G401.6 (cell line): ENCODE measurements around the gene POLQ.
A peak's percentile ranks its signal among the peaks of the same experiment; 100 is the strongest.
"Not testable (repeated sequence)": the region's sequence is repeated elsewhere in the genome, so short reads cannot be mapped to it uniquely, and the experiment has no call there.

ENCODE experiments used
- FAIRE-seq: peaks from 2 replicates; lab custom pipeline; 2012; peaks lifted over from hg19 to GRCh38; lab: Jason Lieb, UNC

POLQ gene

DNA sequence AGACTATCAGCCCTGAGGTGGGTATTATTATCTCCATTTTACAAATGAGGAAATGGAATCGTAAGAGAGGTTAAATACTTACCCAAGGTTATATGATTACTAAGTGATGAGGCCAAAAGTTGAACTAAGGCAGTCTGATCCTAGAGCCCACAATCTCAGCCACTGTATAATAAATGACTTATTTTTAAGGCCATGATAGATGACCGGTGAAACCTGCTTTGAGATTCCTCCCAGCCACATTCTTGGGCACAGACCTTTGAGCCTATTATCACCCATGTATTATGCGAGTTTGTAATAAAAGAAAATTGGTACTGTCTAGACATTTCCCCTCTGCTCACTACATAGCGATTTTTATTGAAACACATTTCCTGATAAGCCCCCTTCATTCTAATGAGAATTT, 37.4 kb downstream of the POLQ start:
- no peak for FAIRE-seq

DNA sequence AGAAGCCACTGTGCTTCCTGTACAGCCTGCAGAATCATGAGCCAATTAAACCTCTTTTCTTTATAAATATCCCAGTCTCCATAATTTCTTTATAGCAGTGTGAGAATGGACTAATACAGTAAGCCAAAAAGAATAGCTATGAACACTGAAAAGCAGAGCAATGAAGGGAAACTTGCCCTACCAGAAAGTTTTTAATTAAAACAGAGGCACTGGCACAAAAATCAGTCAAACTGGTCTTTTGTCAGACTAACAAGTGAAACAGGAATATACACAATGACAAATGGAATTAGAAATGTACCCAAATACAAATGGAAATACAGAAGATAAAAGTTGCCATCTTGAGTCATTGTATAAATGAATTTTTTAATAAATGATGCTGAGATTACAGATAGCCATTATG, 40.5 kb downstream of the POLQ start:
- no peak for FAIRE-seq

DNA sequence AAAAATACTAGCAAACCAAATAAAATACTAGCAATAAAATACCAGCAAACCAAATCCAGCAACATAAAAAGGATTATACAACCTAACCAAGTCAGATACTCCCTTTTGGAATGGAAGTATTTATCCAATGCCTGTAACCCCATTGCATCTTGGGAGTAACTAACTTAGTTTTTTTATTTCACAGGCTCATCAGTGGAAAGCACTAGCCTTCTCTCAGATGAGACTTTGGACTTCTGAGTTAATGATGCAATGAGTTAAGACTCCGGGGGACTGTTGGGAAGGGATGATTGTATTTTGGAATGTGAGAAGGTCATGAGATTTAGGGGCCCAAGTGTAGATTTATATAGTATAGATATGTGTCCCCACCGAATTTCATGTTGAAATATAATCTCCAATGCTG, 41.2 kb downstream of the POLQ start:
- no peak for FAIRE-seq

GRCh38 chr3:121496786-121497185, 49.0 kb downstream of the POLQ start:
- no peak for FAIRE-seq

DNA sequence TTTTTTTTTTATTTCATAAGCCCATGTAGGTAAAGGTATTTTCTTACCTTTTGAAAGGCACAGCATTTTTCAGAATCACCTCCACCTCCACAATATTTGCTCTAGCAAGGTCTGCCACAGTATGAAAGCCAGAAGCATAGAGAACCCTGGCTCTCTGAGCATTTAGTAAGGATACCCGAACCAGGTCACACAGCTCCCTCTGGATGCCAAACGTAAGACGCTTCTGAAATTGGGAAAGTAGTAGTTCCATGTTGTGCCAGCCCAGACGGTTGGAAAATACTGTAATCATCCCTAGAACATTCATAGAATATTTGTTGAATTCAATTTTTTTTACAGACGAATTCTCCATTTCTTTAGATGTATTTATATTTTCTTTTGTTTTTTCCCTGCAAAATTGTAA, 52.4 kb downstream of the POLQ start:
- FAIRE-seq, result no peak

- no peak for FAIRE-seq
These were observed 54.0 kb downstream of the POLQ start for GRCh38 chr3:121491683-121492320.

GRCh38 chr3:121490161-121490560, 55.6 kb downstream of the POLQ start:
- FAIRE-seq, result no peak

GRCh38 chr3:121488628-121489027, 57.2 kb downstream of the POLQ start:
- FAIRE-seq, result no peak

- no peak for FAIRE-seq
These were observed 62.5 kb downstream of the POLQ start for GRCh38 chr3:121483290-121483689.

DNA sequence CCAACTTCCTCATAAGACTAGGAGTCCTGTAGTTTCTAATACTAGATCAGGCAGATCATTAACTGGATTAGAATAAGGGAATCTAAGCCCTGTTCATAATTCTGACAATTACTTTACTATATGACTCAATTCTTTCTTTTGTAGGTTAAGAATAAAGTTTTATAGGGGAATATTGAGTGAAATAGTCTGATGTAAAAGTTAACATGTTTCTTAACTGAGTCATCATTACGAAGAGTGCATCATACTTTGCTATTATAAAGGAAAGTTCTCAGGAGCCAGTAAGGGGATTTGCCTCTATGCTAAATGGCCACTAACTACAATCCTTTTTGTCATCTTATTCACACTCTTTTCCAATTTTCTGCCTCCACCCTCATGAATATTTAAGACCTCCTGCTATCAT, 63.1 kb downstream of the POLQ start:
- FAIRE-seq, result no peak

DNA sequence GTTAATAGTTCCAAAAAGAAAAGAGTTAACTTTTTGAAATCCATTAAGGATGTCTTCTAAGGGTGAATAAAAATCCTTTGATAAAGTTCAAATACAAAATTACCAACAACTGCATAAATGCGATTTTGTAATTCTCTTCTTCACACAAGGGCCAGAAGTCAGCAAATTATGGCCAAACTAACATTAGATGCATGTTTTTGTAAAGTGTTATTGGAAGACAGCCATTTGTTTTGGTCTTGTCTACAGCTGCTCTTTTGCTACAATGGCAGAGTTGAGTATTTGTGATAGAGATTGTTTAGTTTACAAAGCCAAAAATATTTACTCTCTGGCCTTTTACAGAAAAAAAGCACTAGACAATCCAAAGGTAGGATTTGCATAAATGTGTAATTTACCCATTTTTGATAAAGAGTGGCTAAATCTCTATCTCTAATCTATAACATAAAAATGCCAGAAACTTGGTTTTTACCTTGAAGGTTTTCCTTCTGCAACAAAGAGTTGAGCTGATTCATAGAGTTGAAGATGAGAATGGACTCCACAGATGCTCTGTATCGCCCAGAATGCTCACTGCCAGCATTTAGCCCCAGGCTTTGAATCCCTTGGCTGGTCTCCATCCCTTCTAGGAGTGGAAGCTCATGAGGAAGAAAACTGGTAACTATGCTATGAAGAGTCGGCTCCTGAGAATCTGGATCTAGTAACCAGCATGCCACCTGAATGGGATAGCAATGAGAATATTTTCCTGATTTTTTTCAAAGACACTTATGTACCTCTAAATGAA, 64.5 kb downstream of the POLQ start:
- no peak for FAIRE-seq

DNA sequence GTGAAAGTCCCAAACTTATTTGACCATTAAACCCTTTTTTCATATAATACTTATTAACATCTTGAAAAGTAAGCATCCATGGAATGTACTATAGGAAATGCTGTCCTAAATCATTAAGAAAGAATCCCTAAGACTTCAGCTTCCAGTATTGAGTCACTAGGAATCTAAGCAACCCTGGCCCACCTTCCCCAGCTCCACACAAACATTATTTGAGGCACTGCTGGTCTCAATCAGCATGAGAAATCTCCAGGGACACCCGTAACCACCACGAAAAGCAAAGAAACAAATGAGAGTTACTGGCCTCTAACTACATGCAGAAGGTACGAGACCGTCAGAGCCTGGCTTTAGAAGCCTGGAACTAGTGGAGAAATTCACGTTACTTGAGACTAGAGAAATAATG, 68.2 kb downstream of the POLQ start:
- no peak for FAIRE-seq

DNA sequence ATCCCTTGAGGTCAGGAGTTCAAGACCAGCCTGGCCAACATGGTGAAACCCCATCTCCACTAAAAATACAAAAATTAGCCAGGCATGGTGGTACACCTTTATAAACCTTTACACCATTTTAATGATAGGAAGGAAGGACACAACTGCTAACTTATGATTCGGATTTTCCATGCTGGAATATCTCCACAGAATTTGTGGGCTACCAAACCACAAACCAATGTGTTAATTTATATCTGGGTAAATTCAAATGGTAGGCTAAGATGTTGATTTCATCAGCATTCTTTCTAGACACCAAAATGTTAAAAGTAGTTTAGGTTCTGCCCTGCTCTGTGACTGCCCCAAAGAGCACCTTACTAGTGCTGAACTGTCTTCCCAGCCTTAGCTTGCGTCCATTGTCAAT, 72.8 kb downstream of the POLQ start:
- FAIRE-seq, result no peak

DNA sequence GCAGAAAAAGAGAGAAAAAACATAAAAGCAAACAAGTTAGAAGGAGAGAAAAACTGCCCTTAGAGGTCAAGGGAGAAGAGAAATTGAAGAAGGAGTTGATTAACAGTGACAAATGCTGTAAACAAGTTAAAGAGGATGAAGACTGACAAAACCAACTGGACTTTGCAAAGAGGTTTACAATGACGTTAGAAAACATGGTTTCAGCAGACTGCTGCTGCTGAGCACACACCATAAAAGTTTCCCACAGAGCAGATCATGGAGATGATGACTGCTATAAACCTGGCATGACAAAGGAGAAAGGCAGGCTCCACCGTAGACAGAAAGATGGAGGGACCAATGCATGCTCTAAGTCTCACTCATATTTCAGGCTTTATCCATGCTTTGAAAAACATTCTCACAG, 78.7 kb downstream of the POLQ start:
- no peak for FAIRE-seq

DNA sequence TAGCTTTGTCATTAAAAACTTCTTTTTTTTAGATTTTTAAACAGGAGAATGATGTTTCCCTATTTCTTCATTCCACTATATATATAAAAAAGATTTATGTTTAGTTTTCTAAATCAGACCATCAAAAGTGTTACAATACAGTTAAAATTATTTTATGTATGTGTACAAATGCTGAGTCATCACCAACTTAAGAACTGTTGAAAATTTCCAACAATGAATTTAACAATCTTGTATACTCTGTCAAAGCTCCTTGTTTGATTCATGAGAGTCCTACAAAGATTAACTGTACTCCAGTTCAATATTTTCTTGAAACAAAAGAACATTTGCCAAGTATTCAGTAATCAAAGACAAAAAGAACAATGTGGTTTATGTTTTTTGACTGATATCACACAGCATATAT, 82.0 kb downstream of the POLQ start:
- peak; percentile 79 for FAIRE-seq

DNA sequence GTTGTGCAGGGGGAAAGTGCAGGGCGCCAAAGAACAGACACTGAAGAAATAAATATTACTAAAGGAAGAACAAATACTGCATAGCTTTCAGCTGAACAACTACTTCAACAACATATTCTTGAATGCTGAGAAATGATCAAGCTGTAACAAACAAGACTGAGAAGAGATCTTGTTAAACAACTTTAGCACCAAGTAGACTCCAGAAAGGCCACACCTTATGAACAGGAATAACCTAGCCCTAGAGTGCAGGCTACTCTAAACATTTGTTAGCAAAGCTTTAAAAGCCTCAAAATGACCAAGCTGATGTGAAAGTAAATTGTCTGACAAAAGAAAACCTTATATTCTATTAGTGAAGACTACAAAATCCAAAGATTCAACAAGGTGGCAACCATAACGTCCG, 83.2 kb downstream of the POLQ start:
- FAIRE-seq, result no peak

DNA sequence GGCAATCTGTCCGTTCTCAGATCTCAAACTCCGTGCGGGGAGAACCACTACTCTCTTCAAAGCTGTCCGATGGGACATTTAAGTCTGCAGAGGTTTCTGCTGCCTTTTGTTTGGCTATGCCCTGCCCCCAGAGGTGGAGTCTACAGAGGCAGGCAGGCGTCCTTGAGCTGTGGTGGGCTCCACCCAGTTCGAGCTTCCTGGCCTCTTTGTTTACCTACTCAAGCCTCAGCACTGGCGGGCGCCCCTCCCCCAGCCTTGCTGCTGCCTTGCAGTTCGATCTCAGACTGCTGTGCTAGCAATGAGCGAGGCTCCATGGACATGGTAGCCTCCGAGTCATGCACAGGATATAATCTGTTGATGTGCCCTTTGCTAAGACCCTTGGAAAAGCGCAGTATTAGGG, 94.0 kb downstream of the POLQ start:
- not testable (repeated sequence) for FAIRE-seq

GRCh38 chr3:121443456-121443855, 102.3 kb downstream of the POLQ start:
- no peak for FAIRE-seq

GRCh38 chr3:121436641-121437040, 109.1 kb downstream of the POLQ start:
- no peak for FAIRE-seq

GRCh38 chr3:121436074-121436473, 109.7 kb downstream of the POLQ start:
- FAIRE-seq, result no peak

DNA sequence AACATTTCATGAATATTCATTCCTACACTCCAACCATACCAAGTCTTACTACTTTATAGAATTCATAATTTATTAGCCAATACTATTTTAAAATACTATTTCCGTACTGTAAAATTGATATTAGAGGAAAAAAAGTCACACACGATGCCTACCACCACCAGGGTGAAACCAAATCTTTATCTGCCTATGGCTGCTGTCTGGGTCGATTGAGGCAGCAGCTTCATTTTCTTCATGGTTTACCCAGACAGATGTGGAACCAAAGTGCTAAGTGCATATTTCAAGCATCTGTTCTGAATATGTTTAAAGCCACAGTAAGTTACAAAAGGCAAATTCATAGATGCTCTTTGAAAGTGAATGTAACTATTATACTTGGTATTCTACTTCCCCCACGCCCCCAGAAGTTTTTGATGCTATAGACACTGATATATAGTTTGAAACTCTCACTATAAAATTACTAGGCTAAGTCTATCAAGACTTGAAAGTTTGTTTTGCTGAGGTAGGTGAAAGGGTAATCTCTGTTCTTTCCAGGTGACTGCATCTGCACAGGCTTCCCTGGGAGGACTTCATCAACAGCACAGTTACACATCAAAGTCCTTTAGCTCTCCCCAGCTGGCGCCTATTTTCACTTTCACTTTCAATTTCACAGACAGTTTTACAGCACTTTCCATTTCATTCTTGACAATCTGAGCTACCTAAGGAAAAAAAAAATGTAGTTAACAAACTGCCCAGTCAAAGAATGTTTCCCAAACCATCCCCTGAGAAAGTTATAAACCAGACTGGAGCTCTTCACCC, 113.9 kb downstream of the POLQ start:
- FAIRE-seq, result no peak

DNA sequence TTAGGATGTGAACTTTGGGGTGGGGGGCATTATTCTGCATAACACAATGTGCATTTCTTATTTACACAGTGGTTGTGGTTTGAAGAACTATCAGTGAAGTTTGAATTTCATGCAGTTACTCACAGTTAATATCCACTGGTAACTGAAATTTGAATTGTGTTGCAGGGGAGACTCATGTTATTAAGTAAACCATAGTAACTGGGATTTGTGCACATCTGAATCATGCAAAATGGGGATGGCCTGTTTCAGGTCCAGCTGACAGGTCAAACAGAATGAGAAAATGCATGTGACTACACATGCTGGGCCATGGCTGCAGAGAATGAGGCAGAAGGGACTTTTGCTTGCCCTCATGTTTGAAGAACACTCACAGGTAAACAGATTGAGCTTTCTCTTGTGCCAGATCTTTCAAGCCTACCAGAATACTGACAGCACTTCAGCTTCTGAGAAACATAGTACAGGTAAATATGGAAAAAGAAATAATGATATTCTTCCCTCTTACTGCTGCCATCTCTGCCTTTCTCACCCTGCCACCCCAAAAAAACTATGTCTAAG, 115.0 kb downstream of the POLQ start:
- FAIRE-seq, result no peak

DNA sequence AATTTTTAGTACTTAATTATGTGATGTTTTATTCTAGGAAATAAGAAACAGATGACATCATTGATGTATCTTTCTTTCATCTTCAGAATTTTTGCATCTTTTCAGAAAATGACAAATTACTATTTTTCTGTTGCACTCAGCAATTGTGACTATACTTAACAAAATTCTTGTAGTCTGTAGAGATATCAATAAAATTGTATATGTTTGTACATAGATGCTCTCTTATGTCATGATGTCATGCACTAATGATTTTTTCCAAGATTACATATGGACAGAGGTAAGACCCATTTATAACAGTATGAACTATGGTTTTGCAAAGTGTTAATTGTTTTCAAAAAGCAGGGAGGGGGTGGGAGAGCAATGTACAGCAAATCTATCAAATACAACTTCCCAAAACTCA, 121.2 kb downstream of the POLQ start:
- FAIRE-seq, result no peak
